Measurements from ENCODE around the gene G0S2.

The G0S2 gene

DNA sequence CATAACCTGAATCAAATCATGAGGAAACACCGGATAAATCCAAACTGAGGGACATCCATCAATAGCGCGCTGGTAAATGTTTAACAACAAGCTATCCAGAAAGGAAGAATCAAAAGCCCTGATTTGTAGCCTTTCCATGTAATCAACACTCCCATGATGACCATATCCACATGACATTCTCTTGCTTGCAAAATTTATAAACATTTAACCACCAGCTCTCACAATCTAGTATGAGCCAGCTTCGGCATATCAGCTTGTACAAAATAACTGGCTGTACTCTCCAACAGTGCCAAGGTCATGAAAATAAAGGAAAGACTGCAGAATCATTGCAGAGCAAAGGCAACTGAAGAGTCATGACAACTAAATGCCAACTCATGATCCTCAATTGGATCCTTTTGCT is 45.1 kb downstream of the G0S2 start:
- Histone ChIP-seq H3K27me3 (ENCODE audit: insufficient read depth, poor library complexity, severe bottlenecking) (no peaks in the 10 kb centered on the region), H3K4me3 (ENCODE audit: severe bottlenecking) (no peak overlapping the region), H3K36me3 (ENCODE audit: low read depth) (no peaks in the 10 kb centered on the region), H3K27ac (ENCODE audit: poor library complexity, severe bottlenecking) (no peak overlapping the region), H3K9me3 (ENCODE audit: severe bottlenecking) (no peaks in the 10 kb centered on the region), H3K4me1 (ENCODE audit: insufficient read depth, poor library complexity, severe bottlenecking) (no peaks in the 10 kb centered on the region)
- TF ChIP-seq, protein P1, sequence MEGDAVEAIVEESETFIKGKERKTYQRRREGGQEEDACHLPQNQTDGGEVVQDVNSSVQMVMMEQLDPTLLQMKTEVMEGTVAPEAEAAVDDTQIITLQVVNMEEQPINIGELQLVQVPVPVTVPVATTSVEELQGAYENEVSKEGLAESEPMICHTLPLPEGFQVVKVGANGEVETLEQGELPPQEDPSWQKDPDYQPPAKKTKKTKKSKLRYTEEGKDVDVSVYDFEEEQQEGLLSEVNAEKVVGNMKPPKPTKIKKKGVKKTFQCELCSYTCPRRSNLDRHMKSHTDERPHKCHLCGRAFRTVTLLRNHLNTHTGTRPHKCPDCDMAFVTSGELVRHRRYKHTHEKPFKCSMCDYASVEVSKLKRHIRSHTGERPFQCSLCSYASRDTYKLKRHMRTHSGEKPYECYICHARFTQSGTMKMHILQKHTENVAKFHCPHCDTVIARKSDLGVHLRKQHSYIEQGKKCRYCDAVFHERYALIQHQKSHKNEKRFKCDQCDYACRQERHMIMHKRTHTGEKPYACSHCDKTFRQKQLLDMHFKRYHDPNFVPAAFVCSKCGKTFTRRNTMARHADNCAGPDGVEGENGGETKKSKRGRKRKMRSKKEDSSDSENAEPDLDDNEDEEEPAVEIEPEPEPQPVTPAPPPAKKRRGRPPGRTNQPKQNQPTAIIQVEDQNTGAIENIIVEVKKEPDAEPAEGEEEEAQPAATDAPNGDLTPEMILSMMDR (IDR thresholded peaks at IDR 0.05; ENCODE audit: poor library complexity, severe bottlenecking): no peak
- ATAC-seq (ENCODE audit: low read depth) (no peak), DNase-seq (ENCODE audit: low spot score) (no peak)

DNA sequence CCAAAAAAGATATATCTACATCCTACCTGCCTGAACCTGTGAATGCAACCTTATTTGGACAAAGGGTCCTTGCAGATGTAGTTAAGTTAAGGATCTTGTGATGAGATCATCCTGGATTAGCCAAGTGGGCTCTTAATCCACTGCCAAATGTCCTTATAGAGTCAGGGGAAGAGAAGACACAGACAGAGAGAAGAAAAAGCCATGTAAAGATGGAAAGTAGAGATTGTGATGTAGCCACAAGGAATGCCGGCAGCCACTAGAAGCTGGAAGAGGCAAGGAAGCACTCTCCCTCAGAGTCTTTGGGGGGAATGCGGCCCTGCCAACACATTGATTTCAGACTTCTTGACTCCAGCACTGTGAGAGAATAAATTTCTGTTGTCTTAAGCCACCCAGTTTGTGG is 45.6 kb downstream of the G0S2 start:
- no peak for ATAC-seq (ENCODE audit: low read depth)
- Histone ChIP-seq H3K27ac (ENCODE audit: poor library complexity, severe bottlenecking) (no peak overlapping the region), H3K27me3 (ENCODE audit: insufficient read depth, poor library complexity, severe bottlenecking) (no peaks in the 10 kb centered on the region), H3K4me1 (ENCODE audit: insufficient read depth, poor library complexity, severe bottlenecking) (no peaks in the 10 kb centered on the region), H3K9me3 (ENCODE audit: severe bottlenecking) (no peaks in the 10 kb centered on the region), H3K36me3 (ENCODE audit: low read depth) (no peaks in the 10 kb centered on the region), H3K4me3 (ENCODE audit: severe bottlenecking) (no peak overlapping the region)
- TF ChIP-seq, protein P1 (IDR thresholded peaks at IDR 0.05; ENCODE audit: poor library complexity, severe bottlenecking): no peak
- DNase-seq (ENCODE audit: low spot score): no peak

GRCh38 chr1:209721323-209721722 is 46.1 kb downstream of the G0S2 start:
- no peaks in the 10 kb centered on the region for H3K27me3 ChIP-seq (ENCODE audit: insufficient read depth, poor library complexity, severe bottlenecking)
- H3K27ac ChIP-seq (ENCODE audit: poor library complexity, severe bottlenecking): no peak overlapping the region
- H3K4me3 ChIP-seq (ENCODE audit: severe bottlenecking): no peak overlapping the region
- ATAC-seq (ENCODE audit: low read depth): no peak
- DNase-seq (ENCODE audit: low spot score): no peak
- no peaks in the 10 kb centered on the region for H3K9me3 ChIP-seq (ENCODE audit: severe bottlenecking)
- TF ChIP-seq, protein P1 (IDR thresholded peaks at IDR 0.05; ENCODE audit: poor library complexity, severe bottlenecking): no peak
- no peaks in the 10 kb centered on the region for H3K36me3 ChIP-seq (ENCODE audit: low read depth)
- H3K4me1 ChIP-seq (ENCODE audit: insufficient read depth, poor library complexity, severe bottlenecking): no peaks in the 10 kb centered on the region

GRCh38 chr1:209723265-209723664 is 48.1 kb downstream of the G0S2 start:
- H3K27me3 ChIP-seq (ENCODE audit: insufficient read depth, poor library complexity, severe bottlenecking): no peaks in the 10 kb centered on the region
- TF ChIP-seq, protein P1 (IDR thresholded peaks at IDR 0.05; ENCODE audit: poor library complexity, severe bottlenecking): no peak
- no peaks in the 10 kb centered on the region for H3K36me3 ChIP-seq (ENCODE audit: low read depth)
- ATAC-seq (ENCODE audit: low read depth) (no peak), DNase-seq (ENCODE audit: low spot score) (no peak)
- no peak overlapping the region for H3K27ac ChIP-seq (ENCODE audit: poor library complexity, severe bottlenecking)
- H3K4me3 ChIP-seq (ENCODE audit: severe bottlenecking): no peak overlapping the region
- H3K9me3 ChIP-seq (ENCODE audit: severe bottlenecking): no peaks in the 10 kb centered on the region
- no peaks in the 10 kb centered on the region for H3K4me1 ChIP-seq (ENCODE audit: insufficient read depth, poor library complexity, severe bottlenecking)

DNA sequence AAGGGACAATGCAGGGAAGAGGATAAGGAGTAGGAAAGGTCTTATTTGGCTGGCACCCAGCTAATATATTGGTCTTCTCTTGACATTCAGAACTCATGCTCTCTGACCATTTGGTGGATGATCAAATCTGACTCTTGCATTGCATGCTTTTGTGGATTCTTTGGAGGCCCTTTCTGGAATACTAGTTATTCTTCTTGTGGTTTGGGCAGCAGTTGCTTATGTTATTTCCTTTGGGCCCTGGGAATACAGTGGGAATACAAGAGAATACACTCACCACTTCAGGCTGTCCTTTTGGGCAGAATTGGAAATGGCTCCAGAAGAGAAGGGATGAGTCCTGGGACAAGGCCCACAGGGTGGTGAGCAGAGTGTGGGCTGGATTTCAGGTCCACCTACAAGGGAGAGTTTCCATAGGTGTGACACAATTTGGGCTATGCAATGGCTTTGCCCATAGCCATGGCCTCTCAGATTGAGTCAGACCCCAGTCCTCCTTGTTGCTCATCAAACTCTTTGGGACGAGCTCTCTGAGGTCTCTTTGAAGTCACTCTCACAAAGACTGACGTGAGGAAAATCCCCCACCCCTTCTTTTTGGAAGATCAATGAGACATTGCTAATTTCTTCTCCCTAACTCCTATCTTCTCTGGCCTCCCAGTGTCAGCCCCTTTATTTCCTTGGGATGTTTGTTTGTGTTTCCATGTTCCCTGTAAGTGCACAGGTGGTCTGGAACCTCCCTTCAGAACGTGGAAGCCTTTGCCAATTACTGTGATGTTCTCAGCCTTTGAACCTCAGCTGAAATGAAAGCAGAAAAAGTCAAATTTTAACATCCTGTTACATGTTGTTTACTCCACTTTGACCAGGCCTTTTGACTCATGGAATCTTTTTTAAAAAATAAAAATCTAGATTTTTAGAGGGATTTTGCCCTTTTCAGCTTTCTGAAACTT is 48.8 kb downstream of the G0S2 start:
- no peaks in the 10 kb centered on the region for H3K9me3 ChIP-seq (ENCODE audit: severe bottlenecking)
- H3K4me1 ChIP-seq (ENCODE audit: insufficient read depth, poor library complexity, severe bottlenecking): no peaks in the 10 kb centered on the region
- H3K4me3 ChIP-seq (ENCODE audit: severe bottlenecking): no peak overlapping the region
- no peak for ATAC-seq (ENCODE audit: low read depth)
- no peaks in the 10 kb centered on the region for H3K36me3 ChIP-seq (ENCODE audit: low read depth)
- no peaks in the 10 kb centered on the region for H3K27me3 ChIP-seq (ENCODE audit: insufficient read depth, poor library complexity, severe bottlenecking)
- TF ChIP-seq, protein P1 (IDR thresholded peaks at IDR 0.05; ENCODE audit: poor library complexity, severe bottlenecking): no peak
- no peak for DNase-seq (ENCODE audit: low spot score)
- H3K27ac ChIP-seq (ENCODE audit: poor library complexity, severe bottlenecking): no peak overlapping the region

All from RWPE2 (cell line).